K562 (cell line): ENCODE measurements around the gene IPO9. TPM values are rescaled to one million over a fixed set of nuclear protein-coding genes. Genes with fewer than 3 reads are reported as not detected.

Experiments
- ATF7 ChIP-seq: fragments of 450-650 bp; IDR thresholded peaks from 2 replicates; pipeline ENCODE4 v1.7.1; 2014; ENCODE audit warnings: mild to moderate bottlenecking, moderate library complexity
- FOXK2 ChIP-seq, 2 experiments: fragments of 450-650 bp; IDR thresholded peaks in 1 of 2; conservative IDR thresholded peaks in 1 of 2; 2 replicates each; pipeline ENCODE4 v1.6.1; 2016; ENCODE audit warnings: low read depth in 2 of 2, mild to moderate bottlenecking in 1 of 2
- GABPA ChIP-seq: fragments of 200-800 bp; sonication (Bioruptor generic); conservative IDR thresholded peaks from 2 replicates; pipeline ENCODE4 v1.6.1; 2016; ENCODE audit warnings: low read depth, missing genetic modification characterization, missing compliant biosample characterization
- GATAD2B ChIP-seq: fragments of 450-650 bp; IDR thresholded peaks from 2 replicates; pipeline ENCODE4 v1.6.1; 2017; ENCODE audit warnings: mild to moderate bottlenecking, borderline replicate concordance
- KLF10 ChIP-seq: fragments of 250-450 bp; sonication (Bioruptor Pico); IDR thresholded peaks from 2 replicates; pipeline ENCODE4 v1.6.1; 2021; ENCODE audit warnings: matching md5 sums
- L3MBTL2 ChIP-seq: fragments of 450-650 bp; IDR thresholded peaks from 2 replicates; pipeline ENCODE4 v1.6.1; 2016; ENCODE audit warnings: mild to moderate bottlenecking, moderate library complexity
- NFATC3 ChIP-seq: fragments of 450-650 bp; IDR thresholded peaks from 2 replicates; pipeline ENCODE4 v1.6.1; 2017; ENCODE audit warnings: mild to moderate bottlenecking
- NFIC ChIP-seq: fragments of 450-650 bp; IDR thresholded peaks from 2 replicates; pipeline ENCODE4 v1.6.1; 2017; ENCODE audit warnings: mild to moderate bottlenecking, inconsistent platforms
- NFXL1 ChIP-seq: fragments of 450-650 bp; formaldehyde crosslinking; IDR thresholded peaks from 2 replicates; pipeline ENCODE4 v1.4.0; 2021; ENCODE audit warnings: mild to moderate bottlenecking
- NR2F6 ChIP-seq: fragments of 450-650 bp; formaldehyde crosslinking; IDR thresholded peaks from 2 replicates; pipeline ENCODE4 v1.4.0; 2020; ENCODE audit warnings: mild to moderate bottlenecking
- NR3C1 ChIP-seq: sonication (generic); formaldehyde crosslinking; IDR thresholded peaks from 2 replicates; pipeline ENCODE4 v1.8.1; 2022; ENCODE audit warnings: missing genetic modification reagents
- RAD21 ChIP-seq, 2 experiments: fragments of 250-450 bp in 1 of 2; fragments of 450-650 bp in 1 of 2; sonication (Bioruptor Pico) in 1 of 2; formaldehyde crosslinking in 1 of 2; IDR thresholded peaks in 1 of 2; conservative IDR thresholded peaks in 1 of 2; 2 replicates each; pipeline versions ENCODE4 v1.4.0 to v1.8.0; 2020 to 2022; ENCODE audit warnings: mild to moderate bottlenecking in 2 of 2, moderate library complexity in 1 of 2
- RBFOX2 ChIP-seq: fragments of 200-400 bp; formaldehyde crosslinking; IDR thresholded peaks from 2 replicates; pipeline ENCODE4 v1.6.1; 2017; ENCODE audit warnings: low read depth, mild to moderate bottlenecking, low read length, moderate library complexity
- RHOXF2B ChIP-seq: fragments of 250-450 bp; sonication (Bioruptor Pico); conservative IDR thresholded peaks from 2 replicates; pipeline ENCODE4 v1.5.1; 2021
- SRSF1 ChIP-seq: fragments of 200-400 bp; formaldehyde crosslinking; IDR thresholded peaks from 2 replicates; pipeline ENCODE4 v1.6.1; 2017; ENCODE audit warnings: mild to moderate bottlenecking, low read depth, low read length, moderate library complexity
- TAF9B ChIP-seq: fragments of 450-650 bp; IDR thresholded peaks from 2 replicates; pipeline ENCODE4 v1.6.1; 2018; ENCODE audit warnings: mild to moderate bottlenecking; ENCODE audit not compliant: partially characterized antibody
- THRAP3 ChIP-seq: fragments of 450-650 bp; IDR thresholded peaks from 2 replicates; pipeline ENCODE4 v1.6.1; 2016; ENCODE audit warnings: mild to moderate bottlenecking, inconsistent platforms, borderline replicate concordance
- ZNF143 ChIP-seq: sonication (generic); formaldehyde crosslinking; IDR thresholded peaks from 2 replicates; pipeline ENCODE4 v1.9.0; 2022; ENCODE audit warnings: mild to moderate bottlenecking, missing genetic modification reagents
- ZNF311 ChIP-seq: fragments of 250-450 bp; sonication (Bioruptor Pico); IDR thresholded peaks from 2 replicates; pipeline ENCODE4 v1.4.0; 2020; ENCODE audit warnings: mild to moderate bottlenecking, moderate library complexity
- polyA plus RNA-seq, 8 experiments: library from polyadenylated mRNA; depleted of rRNA in 4 of 8; stranded (reverse) in 5 of 8; unstranded in 3 of 8; fragments of >200 nt; fragmentation: Nextera tagmentation in 2 of 8; fragmentation: Illumina TruSeq in 1 of 8; extraction: Ambion mirVana in 2 of 8; extraction: Trizol in 1 of 8; gene quantifications; 2 replicates each; pipeline versions ENCODE4 v1.2.1 to v1.2.3, GENCODE V29; 2011 to 2014; ENCODE audit warnings: inconsistent platforms in 1 of 8, missing spikeins in 1 of 8
- total RNA-seq, 7 experiments: library from RNA; depleted of rRNA in 6 of 7; stranded (reverse); fragments of >200 nt in 6 of 7; fragmentation: Illumina TruSeq in 2 of 7; extraction: Trizol in 2 of 7; gene quantifications; 2 replicates each; pipeline versions ENCODE4 v1.2.1 to v1.2.3, GENCODE V29; 2011 to 2021; ENCODE audit warnings: low replicate concordance in 1 of 7
- TF ChIP-seq, protein P1 (sequence below): fragments of 250-450 bp; sonication (Bioruptor Pico); IDR thresholded peaks from 2 replicates; pipeline ENCODE4 v1.5.0; 2022; ENCODE audit warnings: mild to moderate bottlenecking
- TF ChIP-seq, protein P2 (sequence below): sonication (generic); formaldehyde crosslinking; IDR thresholded peaks from 2 replicates; pipeline ENCODE4 v1.8.0; 2022; ENCODE audit warnings: mild to moderate bottlenecking, missing genetic modification reagents
- TF ChIP-seq, protein P3 (sequence below): fragments of 450-650 bp; formaldehyde crosslinking; IDR thresholded peaks from 2 replicates; pipeline ENCODE4 v1.4.0; 2022; ENCODE audit warnings: mild to moderate bottlenecking, moderate library complexity
- TF ChIP-seq, protein P4 (sequence below): fragments of 450-650 bp; IDR thresholded peaks from 2 replicates; pipeline ENCODE4 v1.6.1; 2016; ENCODE audit warnings: missing biosample characterization, missing genetic modification characterization

IPO9 gene
- total and polyA plus RNA-seq, 9 of the 15 experiments (the other 6 are each of a cell fraction or from before 2014, with no cell fraction given) = 27.9 to 78.6 (median 43.9) TPM

DNA sequence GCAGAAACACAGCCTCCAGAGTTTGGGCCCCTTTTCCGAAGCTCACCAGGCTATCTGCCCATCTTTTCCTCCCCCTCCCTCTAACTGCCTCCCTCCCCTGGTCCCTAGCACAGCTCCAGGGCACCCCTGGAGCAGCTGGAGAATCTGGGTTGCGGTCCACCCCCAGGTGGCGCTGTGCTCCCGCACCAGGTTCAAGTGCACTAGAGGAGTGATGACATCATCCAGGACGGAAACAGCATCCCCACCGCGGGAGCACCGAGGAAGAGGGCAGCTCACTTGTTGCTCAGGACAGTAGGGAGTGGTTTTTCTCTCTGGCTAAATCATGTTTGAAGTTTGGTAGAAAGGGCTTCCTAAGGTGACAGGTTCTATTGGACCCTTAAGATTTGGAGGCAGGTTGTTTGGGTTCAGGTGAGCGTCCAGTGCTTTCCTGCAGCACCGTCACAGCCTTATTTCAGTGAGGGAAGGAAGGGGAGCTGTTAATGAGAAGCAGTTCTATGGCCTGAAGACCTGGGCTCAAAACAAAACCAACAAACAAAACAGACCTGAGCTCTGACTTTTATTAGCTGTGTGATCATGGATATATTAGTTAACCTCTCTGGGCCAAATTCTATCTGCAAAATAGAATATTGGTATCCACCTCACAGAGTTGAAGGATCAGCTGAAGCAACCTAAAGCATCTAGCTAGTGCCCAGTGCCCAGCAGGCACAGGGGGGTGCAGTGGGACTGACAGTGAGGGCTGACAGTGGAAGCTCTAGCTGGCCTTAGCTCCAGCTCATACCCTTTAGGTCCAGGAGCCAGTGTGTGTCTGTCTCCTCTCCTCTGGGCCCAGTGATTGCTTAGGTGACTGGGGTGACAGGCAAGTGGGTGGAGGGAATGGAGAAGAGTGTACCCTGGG is 67.2 kb downstream of the IPO9 start (continued):
- peak; percentile 99 to 100 for TF ChIP-seq RAD21 (CRISPR knock-in tag; conservative IDR thresholded peaks at IDR 0.05 in 1 of 2, IDR thresholded peaks at IDR 0.05 in 1 of 2)
- TF ChIP-seq L3MBTL2 = peak; percentile 31; the same call in 1 of the 2 replicates
- peak; percentile 46; the same call in 1 of the 2 replicates for TF ChIP-seq GABPA (tag)
- peak; percentile 49 to 78; a peak in 3 of 4 replicates for TF ChIP-seq FOXK2 (conservative IDR thresholded peaks at IDR 0.05 in 1 of 2, IDR thresholded peaks at IDR 0.05 in 1 of 2; ENCODE audit: low read depth in 2 of 2)
- no peak for TF ChIP-seq ZNF311 (CRISPR knock-in tag)
- TF ChIP-seq, protein P1, sequence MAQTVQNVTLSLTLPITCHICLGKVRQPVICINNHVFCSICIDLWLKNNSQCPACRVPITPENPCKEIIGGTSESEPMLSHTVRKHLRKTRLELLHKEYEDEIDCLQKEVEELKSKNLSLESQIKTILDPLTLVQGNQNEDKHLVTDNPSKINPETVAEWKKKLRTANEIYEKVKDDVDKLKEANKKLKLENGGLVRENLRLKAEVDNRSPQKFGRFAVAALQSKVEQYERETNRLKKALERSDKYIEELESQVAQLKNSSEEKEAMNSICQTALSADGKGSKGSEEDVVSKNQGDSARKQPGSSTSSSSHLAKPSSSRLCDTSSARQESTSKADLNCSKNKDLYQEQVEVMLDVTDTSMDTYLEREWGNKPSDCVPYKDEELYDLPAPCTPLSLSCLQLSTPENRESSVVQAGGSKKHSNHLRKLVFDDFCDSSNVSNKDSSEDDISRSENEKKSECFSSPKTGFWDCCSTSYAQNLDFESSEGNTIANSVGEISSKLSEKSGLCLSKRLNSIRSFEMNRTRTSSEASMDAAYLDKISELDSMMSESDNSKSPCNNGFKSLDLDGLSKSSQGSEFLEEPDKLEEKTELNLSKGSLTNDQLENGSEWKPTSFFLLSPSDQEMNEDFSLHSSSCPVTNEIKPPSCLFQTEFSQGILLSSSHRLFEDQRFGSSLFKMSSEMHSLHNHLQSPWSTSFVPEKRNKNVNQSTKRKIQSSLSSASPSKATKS (CRISPR knock-in tag) = no peak
- TF ChIP-seq TAF9B = no peak
- TF ChIP-seq NR2F6 (CRISPR knock-in tag) = no peak
- TF ChIP-seq, protein P2, sequence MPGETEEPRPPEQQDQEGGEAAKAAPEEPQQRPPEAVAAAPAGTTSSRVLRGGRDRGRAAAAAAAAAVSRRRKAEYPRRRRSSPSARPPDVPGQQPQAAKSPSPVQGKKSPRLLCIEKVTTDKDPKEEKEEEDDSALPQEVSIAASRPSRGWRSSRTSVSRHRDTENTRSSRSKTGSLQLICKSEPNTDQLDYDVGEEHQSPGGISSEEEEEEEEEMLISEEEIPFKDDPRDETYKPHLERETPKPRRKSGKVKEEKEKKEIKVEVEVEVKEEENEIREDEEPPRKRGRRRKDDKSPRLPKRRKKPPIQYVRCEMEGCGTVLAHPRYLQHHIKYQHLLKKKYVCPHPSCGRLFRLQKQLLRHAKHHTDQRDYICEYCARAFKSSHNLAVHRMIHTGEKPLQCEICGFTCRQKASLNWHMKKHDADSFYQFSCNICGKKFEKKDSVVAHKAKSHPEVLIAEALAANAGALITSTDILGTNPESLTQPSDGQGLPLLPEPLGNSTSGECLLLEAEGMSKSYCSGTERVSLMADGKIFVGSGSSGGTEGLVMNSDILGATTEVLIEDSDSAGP (CRISPR knock-in tag) = no peak
- no peak for TF ChIP-seq ZNF143 (CRISPR knock-in tag)
- TF ChIP-seq RBFOX2 = peak; percentile 30; the same call in 1 of the 2 replicates
- peak; percentile 84; the same call in 1 of the 2 replicates for TF ChIP-seq THRAP3
- peak; percentile 99 for TF ChIP-seq ATF7
- 0 out of 2 replicates have a peak, but pooled peaks have one; percentile 22 for TF ChIP-seq NFATC3
- no peak for TF ChIP-seq NR3C1 (CRISPR knock-in tag)
- TF ChIP-seq, protein P3, sequence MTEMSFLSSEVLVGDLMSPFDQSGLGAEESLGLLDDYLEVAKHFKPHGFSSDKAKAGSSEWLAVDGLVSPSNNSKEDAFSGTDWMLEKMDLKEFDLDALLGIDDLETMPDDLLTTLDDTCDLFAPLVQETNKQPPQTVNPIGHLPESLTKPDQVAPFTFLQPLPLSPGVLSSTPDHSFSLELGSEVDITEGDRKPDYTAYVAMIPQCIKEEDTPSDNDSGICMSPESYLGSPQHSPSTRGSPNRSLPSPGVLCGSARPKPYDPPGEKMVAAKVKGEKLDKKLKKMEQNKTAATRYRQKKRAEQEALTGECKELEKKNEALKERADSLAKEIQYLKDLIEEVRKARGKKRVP (CRISPR knock-in tag) = peak; percentile 68; the same call in 1 of the 2 replicates
- peak; percentile 62 for TF ChIP-seq NFIC
- no peak; the same call in 1 of the 2 replicates for TF ChIP-seq GATAD2B
- no peak for TF ChIP-seq NFXL1
- no peak for TF ChIP-seq SRSF1
- TF ChIP-seq RHOXF2B (CRISPR knock-in tag) = 0 out of 2 replicates have a peak, but pooled peaks have one; percentile 61
- TF ChIP-seq, protein P4, sequence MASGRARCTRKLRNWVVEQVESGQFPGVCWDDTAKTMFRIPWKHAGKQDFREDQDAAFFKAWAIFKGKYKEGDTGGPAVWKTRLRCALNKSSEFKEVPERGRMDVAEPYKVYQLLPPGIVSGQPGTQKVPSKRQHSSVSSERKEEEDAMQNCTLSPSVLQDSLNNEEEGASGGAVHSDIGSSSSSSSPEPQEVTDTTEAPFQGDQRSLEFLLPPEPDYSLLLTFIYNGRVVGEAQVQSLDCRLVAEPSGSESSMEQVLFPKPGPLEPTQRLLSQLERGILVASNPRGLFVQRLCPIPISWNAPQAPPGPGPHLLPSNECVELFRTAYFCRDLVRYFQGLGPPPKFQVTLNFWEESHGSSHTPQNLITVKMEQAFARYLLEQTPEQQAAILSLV (tag) = peak; percentile 46; the same call in 1 of the 2 replicates
- no peak for TF ChIP-seq KLF10 (CRISPR knock-in tag)
